Neural progenitor cell (in vitro differentiated cells): ENCODE measurements around the gene ICA1L. TPM values are rescaled to one million over a fixed set of nuclear protein-coding genes. Genes with fewer than 3 reads are reported as not detected.
"Not testable (repeated sequence)": the region's sequence is repeated elsewhere in the genome, so short reads cannot be mapped to it uniquely, and the experiment has no call there.

Experiments
- DNase-seq: peaks from one replicate; pipeline ENCODE4 v3.0.0-alpha.2; 2016; ENCODE audit warnings: low spot score
- H2AFZ ChIP-seq: fragments of 200-600 bp; sonication (generic); replicated peaks from 2 replicates; pipeline ENCODE4 v1.6.1; 2016; ENCODE audit warnings: antibody characterized with exemption
- H3F3A ChIP-seq: fragments of 200-600 bp; sonication (generic); 2 replicates; pipeline ENCODE4 v1.6.1; 2016; ENCODE audit warnings: antibody characterized with exemption, low read depth
- H3K27ac ChIP-seq: fragments of 200-600 bp; sonication (generic); 2 replicates; pipeline ENCODE4 v1.5.1; 2016; ENCODE audit warnings: mild to moderate bottlenecking
- H3K27me3 ChIP-seq: fragments of 200-600 bp; sonication (generic); 2 replicates; pipeline ENCODE4 v1.6.1; 2016; ENCODE audit warnings: mild to moderate bottlenecking, moderate library complexity
- H3K36me3 ChIP-seq: fragments of 200-600 bp; sonication (generic); 2 replicates; pipeline ENCODE4 v1.5.1; 2016
- H3K4me1 ChIP-seq: fragments of 200-600 bp; sonication (generic); 2 replicates; pipeline ENCODE4 v1.6.1; 2016; ENCODE audit warnings: mixed run types
- H3K4me2 ChIP-seq: fragments of 200-600 bp; sonication (generic); 2 replicates; pipeline ENCODE4 v1.6.1; 2016
- H3K4me3 ChIP-seq: fragments of 200-600 bp; sonication (generic); 2 replicates; pipeline ENCODE4 v1.5.1; 2016
- H3K79me2 ChIP-seq: fragments of 200-600 bp; sonication (generic); 2 replicates; pipeline ENCODE4 v1.6.1; 2016; ENCODE audit warnings: low read depth
- H3K9ac ChIP-seq: fragments of 200-600 bp; sonication (generic); 2 replicates; pipeline ENCODE4 v1.6.1; 2016
- H3K9me3 ChIP-seq: fragments of 200-600 bp; sonication (generic); 2 replicates; pipeline ENCODE4 v1.5.1; 2016; ENCODE audit warnings: low read depth
- H4K20me1 ChIP-seq: fragments of 200-600 bp; sonication (generic); 2 replicates; pipeline ENCODE4 v1.6.1; 2016; ENCODE audit warnings: low read depth
- H3K27ac Mint-ChIP-seq: 3 replicates; pipeline ENCODE4 v1.8.0; 2021; ENCODE audit warnings: mixed read lengths
- H3K27me3 Mint-ChIP-seq: 2 replicates; pipeline ENCODE4 v1.8.0; 2022; ENCODE audit warnings: low read depth, mild to moderate bottlenecking, inconsistent platforms, moderate library complexity, mixed read lengths; ENCODE audit not compliant: insufficient read depth
- H3K36me3 Mint-ChIP-seq: 3 replicates; pipeline ENCODE4 v1.8.0; 2021; ENCODE audit warnings: mixed read lengths
- H3K4me1 Mint-ChIP-seq: 3 replicates; pipeline ENCODE4 v1.8.0; 2021; ENCODE audit warnings: mixed read lengths
- H3K4me3 Mint-ChIP-seq: 3 replicates; pipeline ENCODE4 v1.8.0; 2021; ENCODE audit warnings: mild to moderate bottlenecking, moderate library complexity, mixed read lengths
- H3K9me3 Mint-ChIP-seq: 3 replicates; pipeline ENCODE4 v1.8.0; 2020; ENCODE audit warnings: mixed read lengths
- CTCF ChIP-seq: fragments of 200-600 bp; sonication (generic); IDR thresholded peaks from 2 replicates; pipeline ENCODE4 v1.5.1; 2017; ENCODE audit warnings: antibody characterized with exemption, mild to moderate bottlenecking
- EZH2 ChIP-seq: fragments of 200-600 bp; sonication (generic); IDR thresholded peaks from 2 replicates; pipeline ENCODE4 v1.6.1; 2017; ENCODE audit warnings: antibody characterized with exemption, mild to moderate bottlenecking, moderate library complexity
- EZH2phosphoT487 ChIP-seq: fragments of 200-600 bp; sonication (generic); IDR thresholded peaks from 2 replicates; pipeline ENCODE4 v1.6.1; 2017; ENCODE audit warnings: antibody characterized with exemption
- total RNA-seq: library from RNA; depleted of rRNA; stranded (reverse); fragments of >200 nt; gene quantifications from 2 replicates; pipeline ENCODE4 v1.2.3, GENCODE V29; 2015; ENCODE audit warnings: low replicate concordance

The ICA1L gene
- total RNA-seq, 1 donor from 2014 or later, result 27.5 TPM

DNA sequence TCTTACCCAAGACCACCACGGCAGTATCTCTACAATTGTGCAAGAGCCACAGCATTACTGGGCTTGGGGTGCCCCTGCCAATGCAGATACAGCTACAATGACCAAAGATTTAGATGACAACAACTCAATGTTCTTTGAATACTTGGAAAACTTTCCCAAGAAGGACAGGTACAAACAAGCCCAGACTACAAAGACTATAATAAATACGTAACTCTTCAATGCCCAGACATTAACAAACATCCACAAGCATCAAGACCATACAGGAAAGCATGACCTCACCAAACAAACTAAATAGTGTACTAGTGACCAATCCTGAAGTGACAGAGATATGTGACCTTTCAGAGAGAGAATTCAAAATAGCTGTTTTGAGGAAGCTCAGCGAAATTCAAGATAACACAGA lies 62.8 kb downstream of the ICA1L start:
- H3K4me2 ChIP-seq, result no peak overlapping the region
- TF ChIP-seq EZH2 (no peak), CTCF (no peak), EZH2phosphoT487 (no peak)
- H3K9me3 ChIP-seq, result no peaks in the 10 kb centered on the region
- no peak overlapping the region for H3K4me3 ChIP-seq
- H3K36me3 ChIP-seq, result no peaks in the 10 kb centered on the region
- H3K9me3 Mint-ChIP-seq, result peaks cover 3% of the 10 kb centered on the region
- H2AFZ ChIP-seq, result no peak overlapping the region
- H3K27ac Mint-ChIP-seq, result no peak overlapping the region
- DNase-seq, result no peak
- no peak overlapping the region for H3K27ac ChIP-seq
- H3K27me3 Mint-ChIP-seq, result no peaks in the 10 kb centered on the region
- H3K79me2 ChIP-seq, result no peaks in the 10 kb centered on the region
- H4K20me1 ChIP-seq, result no peaks in the 10 kb centered on the region
- H3K9ac ChIP-seq, result no peak overlapping the region
- no peak overlapping the region for H3K4me3 Mint-ChIP-seq
- peaks cover 4% of the 10 kb centered on the region for H3K4me1 ChIP-seq
- H3K4me1 Mint-ChIP-seq, result peaks cover 7% of the 10 kb centered on the region
- H3F3A ChIP-seq, result peaks cover 6% of the 10 kb centered on the region
- peaks cover 22% of the 10 kb centered on the region for H3K36me3 Mint-ChIP-seq
- no peaks in the 10 kb centered on the region for H3K27me3 ChIP-seq

DNA sequence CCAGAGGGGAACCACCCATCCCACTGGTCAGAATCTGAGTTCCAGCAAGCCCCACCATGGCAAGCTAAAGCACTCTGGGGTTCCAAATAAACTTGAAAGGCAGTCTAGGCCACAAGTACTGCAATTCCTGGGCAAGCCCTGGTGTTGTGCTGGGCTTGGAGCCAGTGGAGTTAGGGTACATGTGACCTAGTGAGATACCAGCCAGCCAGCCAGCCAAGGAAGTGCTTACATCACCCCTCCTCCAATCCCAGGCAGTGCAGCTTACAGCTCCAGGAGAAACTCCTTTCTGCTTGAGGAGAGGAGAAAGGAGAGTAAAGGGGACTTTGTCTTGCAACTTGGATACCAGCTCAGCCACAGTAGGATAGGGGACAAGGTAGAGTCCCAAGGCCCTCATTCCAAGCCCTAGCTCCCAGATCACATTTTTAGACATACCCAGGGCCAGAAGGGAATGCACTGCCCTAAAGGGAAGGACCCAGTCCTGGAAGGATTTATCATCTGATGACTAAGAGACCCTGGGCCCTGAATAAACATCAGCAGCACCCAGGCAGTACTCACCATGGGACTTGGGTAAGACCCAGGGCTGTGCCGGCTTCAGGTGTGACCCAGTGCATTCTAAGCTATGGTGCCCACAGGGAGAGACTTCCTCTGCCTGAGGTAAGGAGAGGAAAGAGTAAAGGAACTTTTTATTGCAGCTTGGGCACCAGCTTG lies 64.0 kb downstream of the ICA1L start:
- not testable (repeated sequence) for H3K36me3 ChIP-seq, H3K4me1 ChIP-seq, H3K27ac Mint-ChIP-seq, H3K4me3 ChIP-seq, H3K27ac ChIP-seq, H3K9me3 ChIP-seq, H3K27me3 Mint-ChIP-seq, H4K20me1 ChIP-seq, DNase-seq, H3K27me3 ChIP-seq, H3K9me3 Mint-ChIP-seq, H2AFZ ChIP-seq, H3F3A ChIP-seq, H3K4me3 Mint-ChIP-seq, H3K9ac ChIP-seq, H3K4me1 Mint-ChIP-seq, H3K4me2 ChIP-seq, H3K79me2 ChIP-seq
- peaks cover 22% of the 10 kb centered on the region for H3K36me3 Mint-ChIP-seq

GRCh38 chr2:202805911-202806310 lies 65.7 kb downstream of the ICA1L start:
- not testable (repeated sequence) for H4K20me1 ChIP-seq, H3K27me3 Mint-ChIP-seq, H3K9me3 Mint-ChIP-seq, H3K4me3 Mint-ChIP-seq, H3K9me3 ChIP-seq, H3K4me1 ChIP-seq, H3K79me2 ChIP-seq, H3K27me3 ChIP-seq, H3K9ac ChIP-seq, H3K27ac Mint-ChIP-seq, H3K4me1 Mint-ChIP-seq, H3K27ac ChIP-seq, H3K36me3 ChIP-seq, H3F3A ChIP-seq, H3K4me3 ChIP-seq
- peak overlapping the region; percentile 12 for H3K4me2 ChIP-seq
- peak; percentile 77 for DNase-seq
- H2AFZ ChIP-seq, result peak overlapping the region; percentile 38
- peaks cover 14% of the 10 kb centered on the region for H3K36me3 Mint-ChIP-seq

- Histone ChIP-seq H3K9ac (no peak overlapping the region), H3K9me3 (no peaks in the 10 kb centered on the region), H3K4me2 (no peak overlapping the region), H3K36me3 (no peaks in the 10 kb centered on the region), H3K27ac (no peak overlapping the region), H3F3A (no peaks in the 10 kb centered on the region), H3K79me2 (no peaks in the 10 kb centered on the region), H3K4me3 (no peak overlapping the region), H4K20me1 (no peaks in the 10 kb centered on the region), H3K27me3 (no peaks in the 10 kb centered on the region), H2AFZ (no peak overlapping the region), H3K4me1 (no peaks in the 10 kb centered on the region)
- Mint-ChIP-seq H3K4me1 (no peaks in the 10 kb centered on the region), H3K9me3 (no peaks in the 10 kb centered on the region), H3K36me3 (peaks cover 9% of the 10 kb centered on the region), H3K27me3 (peaks cover 2% of the 10 kb centered on the region), H3K27ac (no peak overlapping the region), H3K4me3 (no peak overlapping the region)
- TF ChIP-seq EZH2, result no peak
- TF ChIP-seq EZH2phosphoT487, result no peak
- TF ChIP-seq CTCF, result no peak
- DNase-seq, result no peak
Measured at GRCh38 chr2:202797944-202798343, 73.6 kb downstream of the ICA1L start.
